Parathyroid adenoma (tissue), 2 donors: ENCODE measurements around the gene NCOA1.

Source experiments
- H2AFZ ChIP-seq: fragments of 300-600 bp; sonication (generic); one replicate; pipeline ENCODE4 v1.7.0; 2017; ENCODE audit warnings: antibody characterized with exemption, mild to moderate bottlenecking
- H3K27ac ChIP-seq: fragments of 300-600 bp; sonication (generic); one replicate; pipeline ENCODE4 v1.7.0; 2017
- H3K27me3 ChIP-seq: fragments of 300-600 bp; sonication (generic); one replicate; pipeline ENCODE4 v1.7.0; 2017; ENCODE audit warnings: low read length; ENCODE audit not compliant: control insufficient read depth, insufficient read depth
- H3K36me3 ChIP-seq: fragments of 300-600 bp; sonication (generic); one replicate; pipeline ENCODE4 v1.7.0; 2017; ENCODE audit warnings: low read length; ENCODE audit not compliant: control insufficient read depth, insufficient read depth
- H3K4me1 ChIP-seq: fragments of 300-600 bp; sonication (generic); one replicate; pipeline ENCODE4 v1.7.0; 2017; ENCODE audit warnings: control low read depth
- H3K4me2 ChIP-seq: fragments of 300-600 bp; sonication (generic); one replicate; pipeline ENCODE4 v1.7.0; 2017; ENCODE audit warnings: low read length
- H3K4me3 ChIP-seq: fragments of 300-600 bp; sonication (generic); one replicate; pipeline ENCODE4 v1.7.0; 2017; ENCODE audit warnings: low read depth, low read length
- H3K79me2 ChIP-seq: fragments of 300-600 bp; sonication (generic); one replicate; pipeline ENCODE4 v1.7.0; 2017; ENCODE audit warnings: control low read depth
- H3K9ac ChIP-seq: fragments of 300-600 bp; sonication (generic); one replicate; pipeline ENCODE4 v1.7.0; 2017; ENCODE audit warnings: mild to moderate bottlenecking
- H3K9me3 ChIP-seq: fragments of 300-600 bp; sonication (generic); one replicate; pipeline ENCODE4 v1.7.0; 2017; ENCODE audit warnings: low read length; ENCODE audit not compliant: control insufficient read depth
- TF ChIP-seq, protein P1 (sequence below): fragments of 300-600 bp; sonication (generic); IDR thresholded peaks from one replicate; pipeline ENCODE4 v1.7.0; 2017; ENCODE audit warnings: antibody characterized with exemption, mild to moderate bottlenecking
- donor health status: primary hyperparathyroidism.

NCOA1 gene

DNA sequence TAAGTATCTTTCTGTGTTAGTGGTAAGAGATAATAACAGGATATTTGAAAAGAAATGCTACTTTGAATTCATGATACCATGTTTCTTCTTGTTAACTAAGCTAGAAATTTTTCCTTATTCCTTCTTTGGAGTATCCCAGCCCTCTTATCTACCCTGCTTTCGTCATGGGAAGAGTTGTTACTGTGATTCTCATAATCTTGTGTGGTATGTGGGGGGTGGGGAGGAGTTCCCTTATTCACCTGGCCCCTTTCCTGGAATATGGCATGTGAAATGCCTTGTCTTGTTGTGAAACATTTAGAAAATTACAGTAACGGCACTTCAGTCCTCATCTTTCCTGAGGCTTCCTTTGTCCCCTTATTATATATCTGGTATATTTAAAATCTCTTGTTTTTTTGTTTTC lies 129.9 kb downstream of the NCOA1 start:
- no peak overlapping the region for H3K27ac ChIP-seq
- no peaks in the 10 kb centered on the region for H3K9me3 ChIP-seq
- H3K36me3 ChIP-seq: no peaks in the 10 kb centered on the region
- H3K4me3 ChIP-seq: no peak overlapping the region
- H2AFZ ChIP-seq: no peak overlapping the region
- no peak overlapping the region for H3K9ac ChIP-seq
- no peaks in the 10 kb centered on the region for H3K27me3 ChIP-seq
- H3K4me2 ChIP-seq: no peak overlapping the region
- peaks cover 3% of the 10 kb centered on the region for H3K4me1 ChIP-seq
- H3K79me2 ChIP-seq: peaks cover 25% of the 10 kb centered on the region
- TF ChIP-seq, protein P1, sequence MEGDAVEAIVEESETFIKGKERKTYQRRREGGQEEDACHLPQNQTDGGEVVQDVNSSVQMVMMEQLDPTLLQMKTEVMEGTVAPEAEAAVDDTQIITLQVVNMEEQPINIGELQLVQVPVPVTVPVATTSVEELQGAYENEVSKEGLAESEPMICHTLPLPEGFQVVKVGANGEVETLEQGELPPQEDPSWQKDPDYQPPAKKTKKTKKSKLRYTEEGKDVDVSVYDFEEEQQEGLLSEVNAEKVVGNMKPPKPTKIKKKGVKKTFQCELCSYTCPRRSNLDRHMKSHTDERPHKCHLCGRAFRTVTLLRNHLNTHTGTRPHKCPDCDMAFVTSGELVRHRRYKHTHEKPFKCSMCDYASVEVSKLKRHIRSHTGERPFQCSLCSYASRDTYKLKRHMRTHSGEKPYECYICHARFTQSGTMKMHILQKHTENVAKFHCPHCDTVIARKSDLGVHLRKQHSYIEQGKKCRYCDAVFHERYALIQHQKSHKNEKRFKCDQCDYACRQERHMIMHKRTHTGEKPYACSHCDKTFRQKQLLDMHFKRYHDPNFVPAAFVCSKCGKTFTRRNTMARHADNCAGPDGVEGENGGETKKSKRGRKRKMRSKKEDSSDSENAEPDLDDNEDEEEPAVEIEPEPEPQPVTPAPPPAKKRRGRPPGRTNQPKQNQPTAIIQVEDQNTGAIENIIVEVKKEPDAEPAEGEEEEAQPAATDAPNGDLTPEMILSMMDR: no peak

DNA sequence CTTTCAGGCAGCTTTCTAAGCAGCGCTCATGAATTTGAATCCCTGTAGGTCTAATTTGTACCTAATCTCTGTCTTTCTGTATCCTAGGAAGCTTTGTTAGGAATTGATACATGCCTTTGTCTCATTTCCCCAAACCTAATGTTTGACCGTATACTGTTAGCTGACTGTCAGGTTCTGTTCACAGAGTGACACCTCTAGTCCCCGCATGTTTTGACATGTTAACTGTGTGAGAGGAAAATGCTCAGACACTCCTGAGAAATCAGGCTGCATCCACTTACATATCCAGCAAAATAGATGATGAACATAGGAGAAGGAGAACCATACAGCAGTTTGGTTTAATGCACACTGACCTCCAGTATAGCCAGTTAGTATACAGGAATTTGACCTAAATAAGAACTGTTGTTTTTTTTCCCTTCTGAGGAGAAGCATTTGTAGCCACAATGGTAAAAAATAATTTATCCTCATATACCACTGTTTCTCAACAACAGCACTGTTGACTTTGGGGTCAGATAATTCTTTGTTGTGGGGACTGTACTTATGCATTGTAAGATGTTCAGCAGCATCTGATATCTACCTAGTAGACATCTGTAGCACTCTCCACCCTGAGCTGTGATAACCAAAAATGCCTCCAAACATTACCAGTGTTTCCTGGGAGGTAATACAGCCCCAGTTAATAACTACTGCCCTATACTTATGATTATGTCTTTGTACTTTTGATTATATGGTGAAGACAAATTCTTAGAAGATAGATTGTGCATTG lies 130.9 kb downstream of the NCOA1 start:
- Histone ChIP-seq H3K9ac (no peak overlapping the region), H3K27me3 (no peaks in the 10 kb centered on the region), H3K4me1 (peaks cover 3% of the 10 kb centered on the region), H2AFZ (no peak overlapping the region), H3K79me2 (peaks cover 26% of the 10 kb centered on the region), H3K4me3 (no peak overlapping the region), H3K27ac (no peak overlapping the region), H3K36me3 (no peaks in the 10 kb centered on the region), H3K9me3 (no peaks in the 10 kb centered on the region), H3K4me2 (no peak overlapping the region)
- TF ChIP-seq, protein P1: no peak

DNA sequence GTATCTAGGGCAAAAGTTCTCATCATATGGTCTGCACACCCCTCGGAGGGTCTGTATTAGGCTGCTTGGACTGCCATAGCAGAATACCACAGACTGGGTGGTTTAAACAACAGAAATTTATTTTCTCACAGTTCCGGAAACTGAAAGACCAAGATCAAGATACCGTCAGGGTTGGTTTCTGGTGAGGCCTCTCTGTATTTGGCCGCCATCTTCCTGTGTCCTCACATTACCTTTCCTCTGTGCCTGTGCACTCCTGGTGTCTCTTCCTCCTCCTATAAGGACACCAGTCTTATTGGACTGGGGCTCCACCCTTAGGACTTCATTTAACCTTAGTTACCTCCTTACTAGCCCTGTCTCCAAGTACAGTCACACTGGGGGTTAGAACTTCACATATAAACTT lies 132.5 kb downstream of the NCOA1 start:
- Histone ChIP-seq H3K4me1 (peaks cover 3% of the 10 kb centered on the region), H3K9me3 (no peaks in the 10 kb centered on the region), H3K79me2 (peaks cover 21% of the 10 kb centered on the region), H3K4me3 (no peak overlapping the region), H3K9ac (no peak overlapping the region), H3K27ac (no peak overlapping the region), H3K27me3 (no peaks in the 10 kb centered on the region), H3K4me2 (no peak overlapping the region), H3K36me3 (no peaks in the 10 kb centered on the region), H2AFZ (no peak overlapping the region)
- TF ChIP-seq, protein P1: no peak

DNA sequence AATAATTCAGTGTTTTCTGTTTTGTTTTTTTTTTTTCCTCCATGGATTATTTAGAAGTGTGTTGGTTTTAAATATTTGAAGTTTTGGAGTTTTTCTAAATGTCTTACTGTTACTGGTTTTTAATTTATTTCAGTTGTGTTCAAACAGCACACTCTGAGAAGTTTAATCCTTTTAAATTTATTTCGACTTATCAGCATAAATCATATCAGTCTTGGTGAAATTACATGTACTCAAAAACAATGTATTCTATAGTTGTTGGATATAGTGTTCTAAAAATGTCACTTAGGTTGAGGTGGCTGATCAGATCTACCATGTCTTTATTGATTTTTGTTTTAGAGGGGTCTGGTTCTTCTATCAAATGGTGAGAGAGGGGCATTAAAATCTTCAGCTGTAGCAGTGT lies 134.7 kb downstream of the NCOA1 start:
- H3K36me3 ChIP-seq: no peaks in the 10 kb centered on the region
- H3K27me3 ChIP-seq: no peaks in the 10 kb centered on the region
- H3K4me1 ChIP-seq: peaks cover 8% of the 10 kb centered on the region
- no peak overlapping the region for H3K27ac ChIP-seq
- H3K4me3 ChIP-seq: no peak overlapping the region
- H2AFZ ChIP-seq: no peak overlapping the region
- TF ChIP-seq, protein P1: no peak
- no peaks in the 10 kb centered on the region for H3K9me3 ChIP-seq
- H3K79me2 ChIP-seq: peaks cover 15% of the 10 kb centered on the region
- no peak overlapping the region for H3K9ac ChIP-seq
- H3K4me2 ChIP-seq: no peak overlapping the region

DNA sequence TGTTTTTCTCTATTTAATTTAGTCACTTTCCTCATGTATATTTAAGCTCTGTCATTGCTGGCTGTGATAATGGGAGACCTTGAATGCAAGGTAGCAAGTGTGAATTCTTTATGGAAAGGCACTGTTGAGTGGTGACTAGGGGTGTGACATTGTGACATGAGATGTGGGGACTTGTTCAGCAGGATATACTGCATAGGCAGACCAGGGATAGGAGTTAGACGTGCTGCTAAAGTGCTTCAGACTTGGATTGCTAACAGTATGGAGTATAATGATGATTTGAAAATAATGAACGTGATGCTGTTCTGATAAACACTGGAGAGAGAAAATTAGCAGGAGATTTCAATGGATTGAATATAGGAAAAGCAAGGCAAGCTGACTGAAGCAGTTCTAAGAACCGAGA lies 135.1 kb downstream of the NCOA1 start:
- H3K36me3 ChIP-seq: no peaks in the 10 kb centered on the region
- no peaks in the 10 kb centered on the region for H3K9me3 ChIP-seq
- H3K79me2 ChIP-seq: peaks cover 13% of the 10 kb centered on the region
- no peak overlapping the region for H3K4me2 ChIP-seq
- H2AFZ ChIP-seq: no peak overlapping the region
- H3K4me1 ChIP-seq: peaks cover 8% of the 10 kb centered on the region
- no peak overlapping the region for H3K27ac ChIP-seq
- H3K9ac ChIP-seq: no peak overlapping the region
- no peaks in the 10 kb centered on the region for H3K27me3 ChIP-seq
- TF ChIP-seq, protein P1: no peak
- no peak overlapping the region for H3K4me3 ChIP-seq
